ENCODE results near the gene GCSAM.
A peak's percentile ranks its signal among the peaks of the same experiment; 100 is the strongest.

GCSAM gene, protein sequence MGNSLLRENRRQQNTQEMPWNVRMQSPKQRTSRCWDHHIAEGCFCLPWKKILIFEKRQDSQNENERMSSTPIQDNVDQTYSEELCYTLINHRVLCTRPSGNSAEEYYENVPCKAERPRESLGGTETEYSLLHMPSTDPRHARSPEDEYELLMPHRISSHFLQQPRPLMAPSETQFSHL

DNA sequence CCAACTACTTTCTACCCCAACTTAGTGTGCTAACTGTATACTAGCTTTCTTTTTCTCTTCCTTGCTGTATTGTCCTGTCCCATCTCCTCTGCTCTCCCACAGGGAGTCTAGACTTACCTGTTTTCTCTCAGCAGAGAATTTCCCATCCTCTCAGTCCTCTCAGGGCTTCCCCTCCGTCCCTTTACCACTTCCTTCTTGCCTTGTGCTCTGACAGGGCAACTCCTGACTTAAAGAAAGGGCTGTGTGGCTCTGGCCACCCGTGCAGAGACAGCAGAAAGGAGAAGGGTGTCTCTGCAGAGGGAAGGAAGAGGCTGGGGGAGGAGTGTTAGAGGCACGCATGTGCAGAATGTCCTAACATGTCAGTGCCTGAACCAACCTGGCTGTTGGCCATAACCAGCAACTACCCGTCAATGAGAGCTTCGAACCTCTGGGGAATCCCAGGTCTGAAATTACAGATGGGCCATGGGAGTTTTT lies at the start of gene GCSAM:
Gene GCSAM (minus strand): TSS at position 274 of the 474 bp plus-strand sequence. CDS start 128 bp downstream, at position 146.
- peak; percentile 15 to 42 for DNase-seq (ENCODE audit: low read depth in 2 of 2)

DNA sequence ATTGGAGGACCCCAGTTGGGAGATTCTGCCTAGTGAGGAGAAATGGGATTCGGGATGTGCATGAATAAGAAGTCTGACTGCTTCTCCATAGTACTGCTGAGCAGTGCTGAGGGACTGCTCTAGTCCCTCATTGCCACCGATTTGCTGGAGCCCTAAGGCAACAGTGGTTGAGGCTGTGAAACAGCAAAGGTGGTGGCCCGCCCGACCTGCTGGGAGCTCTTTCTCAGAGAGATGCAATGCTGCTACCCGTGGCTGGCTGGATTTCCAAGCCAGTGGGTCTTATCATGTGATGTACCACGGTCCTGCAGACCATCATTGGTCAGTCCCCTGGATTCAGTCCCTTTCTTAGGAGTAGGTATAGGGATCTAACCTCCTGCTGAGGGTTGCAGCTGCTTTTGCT lies 42.6 kb upstream of the GCSAM start:
- DNase-seq (ENCODE audit: low read depth in 2 of 2) = no peak

GRCh38 chr3:112175037-112175436 lies 42.0 kb upstream of the GCSAM start:
- DNase-seq (ENCODE audit: low read depth in 2 of 2) = no peak

GRCh38 chr3:112171144-112171543 lies 38.1 kb upstream of the GCSAM start:
- DNase-seq (ENCODE audit: low read depth in 2 of 2) = no peak

DNA sequence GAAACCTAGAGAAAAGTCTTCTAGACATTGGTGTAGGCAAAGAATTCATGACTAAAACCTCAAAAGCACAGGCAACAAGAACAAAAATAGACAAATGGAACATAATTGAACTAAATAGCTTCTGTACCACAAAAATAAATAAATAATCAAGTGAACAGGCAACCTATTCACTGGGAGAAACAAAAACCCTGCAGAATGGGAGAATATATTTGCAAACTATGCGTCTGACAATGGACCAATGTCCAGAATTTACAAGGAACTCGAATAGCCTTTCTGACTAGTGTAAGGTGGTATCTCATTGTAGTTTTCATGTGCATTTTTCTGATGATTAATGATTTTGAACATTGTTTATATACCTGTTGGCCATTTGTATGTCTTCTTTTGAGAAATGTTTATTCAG lies 37.0 kb upstream of the GCSAM start:
- no peak for DNase-seq (ENCODE audit: low read depth in 2 of 2)

DNA sequence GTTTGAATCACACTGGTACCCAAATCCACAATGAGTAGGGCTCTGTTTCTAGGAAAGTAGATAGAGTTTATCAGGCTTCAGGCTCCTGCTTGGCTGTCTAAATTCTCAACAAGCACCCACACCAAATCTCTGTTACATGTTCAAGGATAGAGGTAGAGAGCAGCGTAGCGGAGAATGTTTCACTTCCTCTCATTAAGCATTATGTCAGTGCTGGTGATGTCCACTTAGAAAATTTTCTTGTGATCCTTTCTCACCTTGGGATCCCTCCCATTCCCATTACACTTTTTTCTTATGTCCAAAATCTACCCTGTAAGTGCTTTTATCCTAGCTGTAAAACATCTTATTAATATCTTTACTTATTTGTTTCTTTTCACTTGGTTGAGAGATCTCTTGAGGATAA lies 34.7 kb upstream of the GCSAM start:
- DNase-seq (ENCODE audit: low read depth in 2 of 2) = no peak

- no peak for DNase-seq (ENCODE audit: low read depth in 2 of 2)
Measured at GRCh38 chr3:112149136-112149535, 16.1 kb upstream of the GCSAM start.

DNA sequence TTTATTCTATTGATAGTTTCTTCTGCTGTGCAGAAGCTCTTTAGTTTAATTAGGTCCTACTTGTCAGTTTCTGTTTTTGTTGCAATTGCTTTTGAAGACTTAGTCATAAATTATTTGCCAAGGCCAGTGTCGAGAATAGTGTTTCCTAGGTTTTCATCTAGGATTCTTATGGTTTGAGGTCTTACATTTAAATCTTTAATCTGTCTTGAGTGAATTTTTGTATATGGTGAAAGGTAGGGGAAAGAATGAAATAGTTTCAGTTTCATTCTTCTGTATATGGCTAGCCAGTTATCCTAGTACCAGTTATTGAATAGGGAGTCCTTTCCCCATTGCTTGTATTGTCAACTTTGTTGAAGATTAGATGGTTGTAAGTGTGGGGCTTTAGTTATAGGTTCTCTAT lies 10.6 kb upstream of the GCSAM start:
- no peak for DNase-seq (ENCODE audit: low read depth in 2 of 2)

- no peak for DNase-seq (ENCODE audit: low read depth in 2 of 2)
Measured at GRCh38 chr3:112143251-112143650, 10.2 kb upstream of the GCSAM start.

GRCh38 chr3:112141293-112141692 lies 8.2 kb upstream of the GCSAM start:
- DNase-seq (ENCODE audit: low read depth in 2 of 2) = no peak

DNA sequence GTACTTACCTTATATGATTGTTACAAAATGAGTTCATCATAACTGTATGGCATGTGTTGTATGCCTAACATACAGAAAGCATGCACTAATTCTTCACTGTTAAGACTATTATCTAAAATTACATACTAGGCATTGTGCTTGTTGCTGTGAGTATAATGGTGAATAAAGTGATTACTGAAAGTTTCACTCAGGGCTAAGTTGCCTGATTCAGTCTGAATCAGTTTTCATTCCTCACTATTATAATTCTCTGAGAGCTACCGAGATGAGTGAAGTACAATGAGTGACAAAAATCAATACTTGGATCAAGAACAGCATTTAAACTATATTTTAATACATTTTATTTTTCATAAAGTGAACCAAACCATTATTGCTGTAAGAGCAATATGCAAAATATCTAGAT lies 7.5 kb upstream of the GCSAM start:
- DNase-seq (ENCODE audit: low read depth in 2 of 2) = no peak

- DNase-seq (ENCODE audit: low read depth in 2 of 2) = no peak
Measured at GRCh38 chr3:112138219-112138969, 5.3 kb upstream of the GCSAM start.

- no peak for DNase-seq (ENCODE audit: low read depth in 2 of 2)
Measured at GRCh38 chr3:112137781-112138180, 4.7 kb upstream of the GCSAM start.

DNA sequence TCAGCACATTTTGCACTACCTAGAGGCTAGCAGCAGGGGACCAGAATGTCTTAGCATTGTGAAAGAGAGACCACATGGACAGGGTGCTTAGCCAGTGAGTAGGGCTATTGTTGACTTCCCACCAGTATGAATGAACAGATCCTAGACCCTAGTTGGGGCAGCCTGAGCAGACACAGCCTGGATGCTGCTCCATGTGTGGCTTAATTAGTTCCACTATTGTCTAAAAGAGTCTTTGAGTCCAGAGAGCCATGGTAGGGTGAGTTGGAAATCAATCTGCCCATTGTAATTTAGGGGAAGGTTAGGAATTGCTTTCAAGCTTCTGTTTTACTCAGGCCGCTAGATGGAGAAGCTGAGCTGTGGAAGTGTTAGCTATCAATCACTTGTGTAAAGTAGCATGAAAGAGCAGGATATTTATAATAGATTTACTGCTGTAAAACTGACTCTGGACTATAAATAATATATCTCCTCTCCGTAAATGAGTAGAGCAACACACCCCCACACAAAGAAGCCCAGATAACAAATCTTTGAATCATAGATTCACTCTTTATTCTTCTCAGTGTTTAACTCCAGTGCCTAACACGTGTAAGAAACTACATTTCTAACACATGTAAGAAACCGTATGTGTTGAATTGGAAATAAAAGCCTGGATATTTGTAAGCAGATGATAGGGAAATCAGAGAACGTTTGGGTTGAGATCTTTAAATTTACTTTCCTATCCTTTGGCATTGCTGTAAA lies 4.1 kb upstream of the GCSAM start:
- DNase-seq (ENCODE audit: low read depth in 2 of 2) = no peak

- DNase-seq (ENCODE audit: low read depth in 2 of 2) = no peak
Measured at GRCh38 chr3:112136046-112136445, 3.0 kb upstream of the GCSAM start.

GRCh38 chr3:112134335-112135124 lies 1.5 kb upstream of the GCSAM start:
- DNase-seq (ENCODE audit: low read depth in 2 of 2) = no peak

DNA sequence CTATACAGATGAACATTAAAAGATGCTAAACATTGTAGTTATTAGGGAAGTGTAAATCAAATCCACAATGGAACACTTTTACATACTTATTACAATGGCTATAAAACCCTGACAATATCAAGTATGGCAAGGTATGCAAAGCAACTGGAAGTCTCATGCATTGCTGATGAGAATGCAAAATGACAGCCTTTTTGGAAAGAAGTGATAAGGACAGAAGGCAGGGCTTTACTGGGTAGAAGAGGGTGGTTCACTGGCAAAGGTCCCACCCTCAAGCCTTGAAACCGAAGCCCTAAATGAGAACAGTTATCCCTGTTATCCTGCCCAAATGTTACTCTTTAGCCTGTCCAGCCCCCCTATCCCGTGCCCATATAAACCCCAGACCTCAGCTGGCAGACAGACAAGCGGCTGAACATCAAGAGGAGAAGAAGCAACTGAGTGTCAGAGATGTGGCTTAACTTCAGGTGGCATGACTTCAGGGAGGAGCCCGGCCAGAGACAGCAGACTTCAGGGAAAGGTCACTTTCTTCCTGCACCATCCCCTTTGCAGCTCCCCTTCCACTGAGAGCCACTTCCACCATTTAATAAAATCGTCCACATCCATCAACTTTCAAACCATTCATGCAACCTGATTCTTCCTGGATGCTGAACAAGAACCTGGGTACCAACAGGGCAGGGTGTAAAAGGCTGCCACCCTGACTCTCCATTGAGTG lies 732 bp upstream of the GCSAM start:
- no peak for DNase-seq (ENCODE audit: low read depth in 2 of 2)

GRCh38 chr3:112132554-112132953 lies 494 bp downstream of the GCSAM start:
- DNase-seq (ENCODE audit: low read depth in 2 of 2) = no peak

- DNase-seq (ENCODE audit: low read depth in 2 of 2) = no peak
Measured at GRCh38 chr3:112132088-112132487, 960 bp downstream of the GCSAM start.

- DNase-seq (ENCODE audit: low read depth in 2 of 2) = no peak
Measured at GRCh38 chr3:112131111-112131510, 1.9 kb downstream of the GCSAM start.

GRCh38 chr3:112130638-112130993 lies 2.4 kb downstream of the GCSAM start:
- no peak for DNase-seq (ENCODE audit: low read depth in 2 of 2)
